Measurements from ENCODE around the gene GMDS. TPM values are rescaled to one million over a fixed set of nuclear protein-coding genes. Genes with fewer than 3 reads are reported as not detected.
A peak's percentile ranks its signal among the peaks of the same experiment; 100 is the strongest.

The GMDS gene
- total and polyA plus RNA-seq, 5 donors = 8.1 to 13.5 (median 12.6) TPM

GRCh38 chr6:1626481-1626880 is 618.9 kb downstream of the GMDS start:
- no peak for DNase-seq
- ATAC-seq = no peak
- intact Hi-C loops (cut with DNase I) = no loop called here
- Histone ChIP-seq H3K4me1 (ENCODE audit: control insufficient read depth, insufficient read depth, low read length) (peaks cover 2% of the 10 kb centered on the region), H3K27me3 (ENCODE audit: control insufficient read depth, insufficient read depth) (no peaks in the 10 kb centered on the region), H3K27ac (ENCODE audit: low read length) (no peak overlapping the region), H3K9me3 (ENCODE audit: control insufficient read depth, low read length) (no peaks in the 10 kb centered on the region), H3K4me3 (ENCODE audit: low read length) (no peak overlapping the region)
- WGBS = 71% methylated on average over 4 of the region's 4 CpGs

- ATAC-seq (no peak), DNase-seq (peak in 1 of 3 donors; percentile 29)
- Histone ChIP-seq H3K27ac (ENCODE audit: low read length) (no peak overlapping the region), H3K4me1 (ENCODE audit: control insufficient read depth, insufficient read depth, low read length) (peaks cover 2% of the 10 kb centered on the region), H3K9me3 (ENCODE audit: control insufficient read depth, low read length) (no peaks in the 10 kb centered on the region), H3K4me3 (ENCODE audit: low read length) (no peak overlapping the region), H3K27me3 (ENCODE audit: control insufficient read depth, insufficient read depth) (no peaks in the 10 kb centered on the region)
- intact Hi-C loops (cut with DNase I) = no loop called here
- WGBS = 65% methylated on average over 18 of the region's 18 CpGs
Observed at GRCh38 chr6:1625794-1626435, 619.5 kb downstream of the GMDS start.

- intact Hi-C loops (cut with DNase I) = no loop called here
- H3K27me3 ChIP-seq (ENCODE audit: control insufficient read depth, insufficient read depth) = no peaks in the 10 kb centered on the region
- DNase-seq (peak; percentile 66 to 82 (median 77)), ATAC-seq (peak; percentile 72 to 80)
- peak overlapping the region; percentile 51 for H3K4me3 ChIP-seq (ENCODE audit: low read length)
- WGBS = 2% methylated on average over 53 of the region's 53 CpGs
- peaks cover 2% of the 10 kb centered on the region for H3K4me1 ChIP-seq (ENCODE audit: control insufficient read depth, insufficient read depth, low read length)
- no peaks in the 10 kb centered on the region for H3K9me3 ChIP-seq (ENCODE audit: control insufficient read depth, low read length)
- H3K27ac ChIP-seq (ENCODE audit: low read length) = peak overlapping the region; percentile 9
Observed at GRCh38 chr6:1624851-1625781, 620.3 kb downstream of the GMDS start.

- peak; percentile 47 to 64 for ATAC-seq
- peak overlapping the region; percentile 31 for H3K27ac ChIP-seq (ENCODE audit: low read length)
- intact Hi-C loops (cut with DNase I) = no loop called here
- no peaks in the 10 kb centered on the region for H3K27me3 ChIP-seq (ENCODE audit: control insufficient read depth, insufficient read depth)
- H3K4me3 ChIP-seq (ENCODE audit: low read length) = peak overlapping the region; percentile 51
- peaks cover 2% of the 10 kb centered on the region for H3K4me1 ChIP-seq (ENCODE audit: control insufficient read depth, insufficient read depth, low read length)
- WGBS = 9% methylated on average over 66 of the region's 66 CpGs
- DNase-seq = peak; percentile 63 to 82 (median 78)
- H3K9me3 ChIP-seq (ENCODE audit: control insufficient read depth, low read length) = no peaks in the 10 kb centered on the region
Observed at GRCh38 chr6:1624058-1624850, 621.2 kb downstream of the GMDS start.

GRCh38 chr6:1623769-1624057 is 621.7 kb downstream of the GMDS start:
- ATAC-seq (no peak), DNase-seq (no peak)
- Histone ChIP-seq H3K4me1 (ENCODE audit: control insufficient read depth, insufficient read depth, low read length) (peaks cover 2% of the 10 kb centered on the region), H3K9me3 (ENCODE audit: control insufficient read depth, low read length) (no peaks in the 10 kb centered on the region), H3K27ac (ENCODE audit: low read length) (no peak overlapping the region), H3K27me3 (ENCODE audit: control insufficient read depth, insufficient read depth) (no peaks in the 10 kb centered on the region), H3K4me3 (ENCODE audit: low read length) (peak overlapping the region; percentile 51)
- WGBS = 56% methylated on average over 12 of the region's 12 CpGs
- intact Hi-C loops (cut with DNase I) = no loop called here

- intact Hi-C loops (cut with DNase I) = no loop called here
- 81% methylated on average over 8 of the region's 8 CpGs for WGBS
- peak in 2 of 3 donors; percentile 48 to 59 for DNase-seq
- Histone ChIP-seq H3K27ac (ENCODE audit: low read length) (no peak overlapping the region), H3K27me3 (ENCODE audit: control insufficient read depth, insufficient read depth) (no peaks in the 10 kb centered on the region), H3K4me3 (ENCODE audit: low read length) (no peak overlapping the region), H3K4me1 (ENCODE audit: control insufficient read depth, insufficient read depth, low read length) (peaks cover 2% of the 10 kb centered on the region), H3K9me3 (ENCODE audit: control insufficient read depth, low read length) (no peaks in the 10 kb centered on the region)
- peak in 1 of 2 donors; percentile 4 for ATAC-seq
Observed at GRCh38 chr6:1622851-1623768, 622.3 kb downstream of the GMDS start.

- Histone ChIP-seq H3K27ac (ENCODE audit: low read length) (no peak overlapping the region), H3K27me3 (ENCODE audit: control insufficient read depth, insufficient read depth) (no peaks in the 10 kb centered on the region)
- no peak for ATAC-seq
Observed at GRCh38 chr6:1622220-1622850, 623.1 kb downstream of the GMDS start.

GRCh38 chr6:1621070-1621701 is 624.2 kb downstream of the GMDS start:
- intact Hi-C loops (cut with DNase I) = no loop called here
- DNase-seq (peak in 2 of 3 donors; percentile 36 to 42), ATAC-seq (no peak)
- 89% methylated on average over 30 of the region's 30 CpGs for WGBS
- Histone ChIP-seq H3K4me1 (ENCODE audit: control insufficient read depth, insufficient read depth, low read length) (peaks cover 2% of the 10 kb centered on the region), H3K27ac (ENCODE audit: low read length) (no peak overlapping the region), H3K9me3 (ENCODE audit: control insufficient read depth, low read length) (no peaks in the 10 kb centered on the region), H3K27me3 (ENCODE audit: control insufficient read depth, insufficient read depth) (no peaks in the 10 kb centered on the region), H3K4me3 (ENCODE audit: low read length) (no peak overlapping the region)

More at GRCh38 chr6:1622220-1622850, 623.1 kb downstream of the GMDS start:
- Histone ChIP-seq H3K4me1 (ENCODE audit: control insufficient read depth, insufficient read depth, low read length) (peaks cover 2% of the 10 kb centered on the region), H3K4me3 (ENCODE audit: low read length) (no peak overlapping the region), H3K9me3 (ENCODE audit: control insufficient read depth, low read length) (no peaks in the 10 kb centered on the region)
- peak in 2 of 3 donors; percentile 49 to 65 for DNase-seq
- WGBS = 72% methylated on average over 15 of the region's 15 CpGs
- intact Hi-C loops (cut with DNase I) = no loop called here

GRCh38 chr6:1620504-1621069 is 624.8 kb downstream of the GMDS start:
- DNase-seq = peak in 2 of 3 donors; percentile 57 to 60
- Histone ChIP-seq H3K27me3 (ENCODE audit: control insufficient read depth, insufficient read depth) (no peaks in the 10 kb centered on the region), H3K9me3 (ENCODE audit: control insufficient read depth, low read length) (no peaks in the 10 kb centered on the region), H3K27ac (ENCODE audit: low read length) (no peak overlapping the region), H3K4me3 (ENCODE audit: low read length) (no peak overlapping the region), H3K4me1 (ENCODE audit: control insufficient read depth, insufficient read depth, low read length) (peaks cover 2% of the 10 kb centered on the region)
- peak in 1 of 2 donors; percentile 3 for ATAC-seq
- WGBS = 66% methylated on average over 50 of the region's 50 CpGs
- intact Hi-C loops (cut with DNase I) = no loop called here
